Lung (tissue), 12 donors: Measurements from ENCODE around the gene POU2F2. TPM values are rescaled to one million over a fixed set of nuclear protein-coding genes. Genes with fewer than 3 reads are reported as not detected.

Experiments
- ATAC-seq: fragments of 200-7000 bp; cut with Tn5 transposase; one replicate; pipeline ENCODE4 v1.9.1; 2020; ENCODE audit warnings: moderate number of reproducible peaks; ENCODE audit not compliant: insufficient read depth, low FRiP score
- DNase-seq, 3 donors: peaks; one replicate each; pipeline ENCODE4 v3.0.0-alpha.2; 2013 to 2017
- H3K27ac ChIP-seq, 2 donors: one replicate each; pipeline ENCODE4 v1.5.1; 2013; ENCODE audit warnings: mild to moderate bottlenecking in 2 of 2, moderate library complexity in 2 of 2, control low read depth in 1 of 2, inconsistent platforms in 1 of 2, low read depth in 1 of 2, low read length in 1 of 2
- H3K27me3 ChIP-seq, 3 donors: one replicate each; pipeline ENCODE4 v1.5.1; 2013; ENCODE audit warnings: low read length in 2 of 3; ENCODE audit not compliant: control insufficient read depth in 3 of 3, insufficient read depth in 3 of 3
- H3K36me3 ChIP-seq, 4 donors: one replicate each; pipeline ENCODE4 v1.5.1; 2013; ENCODE audit warnings: low read length in 4 of 4, mild to moderate bottlenecking in 1 of 4, moderate library complexity in 1 of 4; ENCODE audit not compliant: control insufficient read depth in 4 of 4, insufficient read depth in 4 of 4
- H3K4me1 ChIP-seq, 5 donors: one replicate each; pipeline ENCODE4 v1.5.1; 2013; ENCODE audit warnings: low read length in 5 of 5, mild to moderate bottlenecking in 2 of 5, moderate library complexity in 1 of 5; ENCODE audit not compliant: control insufficient read depth in 5 of 5, insufficient read depth in 5 of 5
- H3K4me3 ChIP-seq: one replicate; pipeline ENCODE4 v1.5.1; 2013; ENCODE audit warnings: mild to moderate bottlenecking, control low read depth, moderate library complexity
- H3K9ac ChIP-seq, 2 donors: one replicate each; pipeline ENCODE4 v1.5.1; 2013; ENCODE audit warnings: low read length in 2 of 2, control low read depth in 1 of 2; ENCODE audit not compliant: insufficient read depth in 1 of 2
- H3K9me3 ChIP-seq, 4 donors: one replicate each; pipeline ENCODE4 v1.5.1; 2013; ENCODE audit warnings: low read length in 3 of 4, mild to moderate bottlenecking in 1 of 4, moderate library complexity in 1 of 4; ENCODE audit not compliant: control insufficient read depth in 4 of 4, insufficient read depth in 3 of 4
- CTCF ChIP-seq: IDR thresholded peaks from 2 replicates; pipeline ENCODE4 v1.5.1; 2012; ENCODE audit warnings: mild to moderate bottlenecking; ENCODE audit errors: control extremely low read depth, extremely low read depth
- WGBS, 2 donors: extraction: QIAGEN DNeasy Blood & Tissue Kit; methylation state at CpG; one replicate each; pipeline ENCODE4 v1.1.7; 2013; 5-methylcytosine and 5-hydroxymethylcytosine counted together
- polyA plus RNA-seq, 2 donors: library from polyadenylated mRNA; stranded (reverse); fragments of 200-250 nt; gene quantifications; one replicate each; pipeline ENCODE4 v1.2.1, GENCODE V29; 2013
- total RNA-seq, 2 donors: library from RNA; depleted of rRNA in 1 of 2; stranded (reverse); fragments of >200 nt in 1 of 2; gene quantifications; one replicate each; pipeline ENCODE4 v1.2.1, GENCODE V29; 2014 to 2021
- donor health status: control.
- donor health status: control.
- donor health status: Bipolar disorder and iron deficiency.
- donor health status: healthy.
- donor health status: DM: yes; HTN: yes; CAD: no.

Gene POU2F2
- total and polyA plus RNA-seq, 4 donors = 1.9 to 11.9 (median 5.4) TPM

GRCh38 chr19:42149447-42150202, 17.4 kb upstream of the POU2F2 start:
- TF ChIP-seq CTCF = no peak
- Histone ChIP-seq H3K4me3 (no peak overlapping the region), H3K27ac (no peak overlapping the region), H3K27me3 (peaks cover 0 to 56% (median 14%) of the 10 kb centered on the region in 3 donors), H3K9ac (no peak overlapping the region), H3K36me3 (no peaks in the 10 kb centered on the region), H3K9me3 (peaks cover 0 to 3% (median 0%) of the 10 kb centered on the region in 4 donors), H3K4me1 (no peaks in the 10 kb centered on the region)
- ATAC-seq (no peak), DNase-seq (no peak)
- WGBS, 2 donors = 47 to 63% methylated on average over 5 of the region's 5 CpGs

GRCh38 chr19:42148266-42148665, 16.0 kb upstream of the POU2F2 start:
- DNase-seq = no peak
- Histone ChIP-seq H3K27ac (no peak overlapping the region), H3K27me3 (peaks cover 0 to 46% (median 11%) of the 10 kb centered on the region in 3 donors), H3K36me3 (no peaks in the 10 kb centered on the region), H3K4me1 (no peaks in the 10 kb centered on the region), H3K9me3 (peaks cover 0 to 1% (median 0%) of the 10 kb centered on the region in 4 donors), H3K9ac (no peak overlapping the region), H3K4me3 (no peak overlapping the region)
- no peak for ATAC-seq
- no peak for TF ChIP-seq CTCF
- 82 to 85% methylated on average over 5 of the region's 5 CpGs for WGBS, 2 donors

- Histone ChIP-seq H3K9me3 (no peaks in the 10 kb centered on the region), H3K4me3 (no peak overlapping the region), H3K36me3 (no peaks in the 10 kb centered on the region), H3K4me1 (no peaks in the 10 kb centered on the region), H3K9ac (no peak overlapping the region), H3K27me3 (peaks cover 2 to 12% (median 5%) of the 10 kb centered on the region in 3 donors), H3K27ac (no peak overlapping the region)
- no peak for TF ChIP-seq CTCF
- ATAC-seq (no peak), DNase-seq (peak; percentile 42 to 61 (median 48))
- WGBS, 2 donors = 59 to 71% methylated on average over 14 of the region's 14 CpGs
Observed at GRCh38 chr19:42143341-42144234, 11.3 kb upstream of the POU2F2 start.
